ENCODE measurements around the gene ZDHHC4.
"Not testable (repeated sequence)": the region's sequence is repeated elsewhere in the genome, so short reads cannot be mapped to it uniquely, and the experiment has no call there.

Gene ZDHHC4

DNA sequence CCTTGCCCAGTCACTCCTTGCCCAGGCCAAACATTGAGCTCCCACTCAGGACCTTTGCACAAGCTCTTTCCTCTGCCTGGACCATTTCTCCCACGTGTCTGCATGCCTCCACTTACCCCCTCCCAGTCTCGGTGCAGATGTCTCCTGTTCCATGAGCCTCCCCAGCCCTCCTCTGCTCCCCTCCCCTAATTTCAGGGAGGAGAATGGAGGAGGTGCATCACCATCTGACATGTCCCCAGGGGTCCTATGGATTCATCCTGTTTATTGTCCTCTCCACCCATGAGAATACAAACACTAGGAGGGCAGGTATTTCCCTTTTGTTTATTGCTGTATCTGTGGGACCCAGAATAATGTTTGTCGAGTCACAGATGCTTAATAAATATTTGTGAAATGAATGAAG is 17.4 kb upstream of the ZDHHC4 start:
- DNase-seq = no peak

DNA sequence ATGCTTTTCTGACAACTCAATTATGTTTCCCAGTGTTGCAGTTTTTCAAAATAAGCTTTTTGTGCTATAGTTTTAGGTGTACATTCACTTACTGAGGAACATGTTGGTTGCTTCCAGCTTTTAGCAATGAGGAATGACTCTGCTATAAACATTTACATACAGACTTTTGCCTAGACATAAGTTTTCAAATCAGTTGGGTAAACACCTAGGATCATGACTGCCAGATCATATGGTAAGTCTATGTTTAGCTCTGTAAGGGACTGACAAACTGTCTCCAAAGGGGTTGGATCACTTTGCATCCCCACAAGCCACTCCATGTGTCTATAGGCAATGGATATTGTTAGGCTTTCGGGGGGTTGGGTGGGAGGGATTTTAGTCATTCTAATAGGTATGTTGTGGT is 15.1 kb upstream of the ZDHHC4 start:
- no peak for DNase-seq

DNA sequence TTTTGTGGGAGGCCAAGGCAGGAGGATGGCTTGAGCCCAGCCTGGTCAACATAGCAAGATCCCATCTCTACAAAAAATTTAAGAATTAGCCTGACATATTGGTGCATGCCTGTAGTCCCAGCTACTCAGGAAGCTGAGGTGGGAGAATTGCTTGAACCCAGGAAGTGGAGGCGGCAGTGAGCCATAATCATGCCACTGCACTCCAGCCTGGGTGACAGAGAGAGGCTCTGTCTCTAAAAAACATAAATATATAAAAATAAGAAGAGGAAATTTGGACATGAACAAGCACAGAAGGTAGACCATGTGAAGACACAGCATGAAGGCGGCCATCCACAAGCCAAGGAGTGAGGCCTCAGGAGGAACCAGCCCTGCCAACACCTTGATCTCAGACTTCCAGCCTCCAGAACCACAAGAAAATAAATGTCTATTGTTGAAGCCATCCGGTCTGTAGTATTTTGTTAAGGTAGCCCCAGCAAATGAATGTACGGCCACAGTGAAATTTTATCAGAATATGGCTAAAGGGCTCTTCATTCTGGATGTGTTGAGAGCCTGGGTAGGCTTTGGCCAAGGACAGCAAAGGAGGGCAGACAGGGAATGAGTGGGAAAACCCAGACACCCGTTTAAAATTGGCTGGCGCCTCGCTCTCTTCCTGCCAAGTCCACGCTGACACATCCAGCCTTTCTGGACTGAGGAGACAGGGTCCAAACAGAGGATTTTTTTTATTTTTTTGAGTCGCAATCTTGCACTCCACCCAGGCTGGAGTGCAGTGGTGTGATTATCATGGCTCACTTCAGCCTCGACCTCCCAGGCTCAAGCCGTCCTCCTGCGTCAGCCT is 13.1 kb upstream of the ZDHHC4 start:
- peak in 14 of 56 donors; percentile 3 to 47 (median 10) for DNase-seq

DNA sequence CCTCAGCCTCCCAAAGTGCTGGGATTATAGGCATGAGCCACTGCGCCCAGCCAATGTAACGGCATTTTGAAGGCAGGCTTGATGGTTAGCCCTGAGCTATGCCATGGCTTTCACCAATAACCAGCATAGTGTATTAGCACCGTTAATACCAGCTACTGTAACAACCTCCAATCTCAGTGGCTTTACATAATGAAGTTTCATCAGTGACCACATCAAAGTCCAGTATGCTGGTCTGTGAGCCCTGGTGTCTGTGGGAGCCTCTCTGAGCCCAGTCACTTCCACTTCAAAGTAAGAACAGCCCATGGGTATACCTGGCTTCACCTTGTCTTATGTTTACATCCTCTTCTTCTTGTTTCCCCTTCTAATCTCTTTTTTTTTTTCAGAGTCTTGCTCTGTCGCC is 11.6 kb upstream of the ZDHHC4 start:
- DNase-seq = no peak

DNA sequence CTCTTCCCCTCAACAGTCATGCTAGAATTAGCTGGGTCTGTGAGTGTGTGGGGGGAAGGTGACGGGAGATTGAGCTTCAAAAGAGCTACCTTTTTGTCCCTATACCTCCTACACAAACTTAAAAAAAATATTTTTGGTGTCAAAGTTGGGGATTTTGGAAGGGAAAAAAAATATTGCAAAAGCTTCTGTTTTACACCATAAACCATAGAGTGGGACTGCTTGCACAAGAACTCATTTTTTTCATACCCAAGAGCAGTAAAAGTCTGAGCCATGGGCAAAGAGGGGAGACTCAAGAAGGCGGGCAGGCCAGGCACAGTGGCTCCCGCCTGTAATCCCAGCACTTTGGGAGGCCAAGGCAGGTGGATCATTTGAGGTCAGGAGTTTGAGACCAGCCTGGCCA is 9.4 kb upstream of the ZDHHC4 start:
- no peak for DNase-seq

DNA sequence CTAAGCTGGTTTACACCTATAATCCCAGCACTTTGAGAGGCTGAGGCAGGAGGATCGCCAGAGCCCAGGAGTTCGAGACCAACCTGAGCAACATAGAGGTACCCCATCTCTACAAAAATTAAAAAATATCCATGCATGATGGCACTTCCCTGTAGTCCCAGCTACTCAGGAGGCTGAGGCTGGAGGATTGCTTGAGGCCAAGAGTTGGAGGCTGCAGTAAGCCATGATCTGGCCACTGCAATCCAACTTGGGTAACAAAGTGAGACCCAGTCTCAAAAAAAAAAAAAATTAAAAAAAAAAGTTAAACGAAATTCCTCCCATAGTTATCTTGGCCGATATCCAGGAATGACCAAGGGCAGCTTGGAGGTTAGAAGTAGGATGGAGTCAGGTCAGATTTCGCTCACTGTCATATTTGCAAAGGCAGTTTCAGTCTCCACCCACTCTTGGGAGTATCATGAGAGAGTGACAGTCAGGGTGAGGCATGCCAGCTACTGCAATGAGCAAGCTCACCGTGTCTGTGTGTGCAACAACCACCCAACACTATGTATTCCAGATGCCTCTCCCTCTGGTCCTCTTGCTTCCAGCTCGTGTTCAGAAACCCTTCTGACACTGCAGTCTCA is 6.0 kb upstream of the ZDHHC4 start:
- DNase-seq = no peak

DNA sequence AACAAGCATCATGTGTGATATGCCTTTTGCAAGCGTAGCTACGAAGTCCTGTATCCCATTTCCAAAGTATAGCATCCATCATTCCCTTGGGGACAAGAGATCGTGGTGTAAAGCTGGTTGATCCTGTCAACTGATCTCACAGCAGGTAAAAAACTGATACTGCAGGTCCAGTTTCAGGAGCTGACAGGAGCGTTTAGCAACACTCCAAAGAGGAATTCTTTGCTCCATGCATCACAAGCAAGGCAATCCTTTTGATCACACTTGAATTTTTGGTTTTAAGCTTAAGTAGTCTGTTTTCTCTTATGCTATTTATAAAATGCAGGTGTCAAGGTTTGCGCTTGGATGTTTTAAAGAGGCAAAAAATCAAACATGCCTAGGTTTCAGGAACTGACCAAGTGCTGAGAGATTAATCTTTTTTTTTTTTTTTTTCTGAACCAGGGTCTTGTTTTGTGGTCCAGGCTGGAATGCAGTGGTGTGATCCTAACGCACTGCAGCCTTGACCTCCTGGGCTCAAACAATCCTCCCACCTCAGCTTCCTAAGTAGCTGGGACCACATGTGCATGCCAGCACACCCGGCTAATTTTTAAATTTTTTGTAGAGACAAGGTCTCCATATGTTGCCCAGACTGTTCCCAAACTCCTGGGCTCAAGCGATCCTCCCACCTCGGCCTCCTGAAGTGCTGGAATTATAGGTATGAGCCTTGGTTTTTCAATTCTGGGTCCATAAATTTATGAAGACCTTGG is 1.8 kb upstream of the ZDHHC4 start:
- DNase-seq = no peak

DNA sequence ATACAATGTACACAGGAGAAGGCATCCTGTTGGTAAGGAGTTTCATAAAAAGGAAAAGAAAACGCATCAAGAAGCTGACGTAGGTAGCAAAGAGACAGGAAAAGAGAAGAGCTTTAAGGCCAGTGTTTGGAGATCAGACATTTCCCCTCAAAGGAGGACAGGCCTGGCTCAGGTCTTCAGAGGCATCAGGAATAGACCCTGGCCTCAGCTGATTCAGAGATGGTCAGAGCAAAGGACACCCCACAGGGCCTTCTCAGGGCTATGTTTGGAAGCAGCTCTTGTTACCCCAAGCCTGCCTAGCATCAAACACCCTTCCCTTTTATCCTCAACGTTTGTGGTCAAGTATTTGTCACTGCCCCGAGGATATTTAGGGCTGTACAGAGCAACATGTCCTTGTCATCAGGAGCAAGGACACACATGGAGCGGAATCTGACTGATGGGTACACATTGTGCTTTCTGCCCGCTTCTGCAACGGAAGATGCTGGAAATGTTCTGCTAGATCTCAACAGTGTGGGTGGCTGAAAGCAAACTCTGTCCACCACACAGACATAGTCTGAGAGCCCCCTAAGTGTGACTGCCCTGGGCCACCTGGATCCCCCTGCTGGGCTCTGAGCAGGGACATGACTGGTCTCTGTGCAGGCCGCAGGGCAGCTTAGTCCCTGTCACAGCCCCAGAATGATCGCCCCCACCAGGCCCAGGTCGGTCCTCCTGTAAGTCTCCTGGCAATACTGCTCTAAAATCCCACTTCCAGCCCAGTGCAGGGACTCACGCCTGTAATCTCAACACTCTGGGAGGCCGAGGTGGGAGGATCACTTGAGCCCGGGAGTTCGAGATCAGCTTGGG is 1.0 kb upstream of the ZDHHC4 start:
- DNase-seq = no peak

DNA sequence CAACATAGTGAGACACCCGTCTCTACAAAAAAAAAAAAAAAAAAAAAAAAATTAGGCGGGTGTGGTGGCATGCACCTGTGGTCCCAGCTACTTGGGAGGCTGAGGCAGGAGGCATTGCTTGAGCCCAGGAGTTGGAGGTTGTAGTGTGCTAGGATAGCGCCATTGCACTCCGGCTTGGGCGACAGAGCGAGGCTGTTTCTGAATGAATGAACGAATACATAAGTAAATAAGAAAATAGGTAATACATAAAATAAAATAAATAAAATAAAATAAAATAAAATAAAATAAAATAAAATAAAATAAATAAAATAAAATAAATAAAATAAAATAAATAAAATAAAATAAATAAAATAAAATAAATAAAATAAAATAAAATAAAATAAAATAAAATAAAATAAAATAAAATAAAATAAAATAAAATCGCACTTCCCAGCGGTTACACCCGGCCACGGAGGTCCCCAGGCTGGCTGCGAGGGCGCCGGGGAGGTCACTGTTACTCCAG is 336 bp upstream of the ZDHHC4 start:
- peak in 1 of 56 donors; percentile 19 for DNase-seq

DNA sequence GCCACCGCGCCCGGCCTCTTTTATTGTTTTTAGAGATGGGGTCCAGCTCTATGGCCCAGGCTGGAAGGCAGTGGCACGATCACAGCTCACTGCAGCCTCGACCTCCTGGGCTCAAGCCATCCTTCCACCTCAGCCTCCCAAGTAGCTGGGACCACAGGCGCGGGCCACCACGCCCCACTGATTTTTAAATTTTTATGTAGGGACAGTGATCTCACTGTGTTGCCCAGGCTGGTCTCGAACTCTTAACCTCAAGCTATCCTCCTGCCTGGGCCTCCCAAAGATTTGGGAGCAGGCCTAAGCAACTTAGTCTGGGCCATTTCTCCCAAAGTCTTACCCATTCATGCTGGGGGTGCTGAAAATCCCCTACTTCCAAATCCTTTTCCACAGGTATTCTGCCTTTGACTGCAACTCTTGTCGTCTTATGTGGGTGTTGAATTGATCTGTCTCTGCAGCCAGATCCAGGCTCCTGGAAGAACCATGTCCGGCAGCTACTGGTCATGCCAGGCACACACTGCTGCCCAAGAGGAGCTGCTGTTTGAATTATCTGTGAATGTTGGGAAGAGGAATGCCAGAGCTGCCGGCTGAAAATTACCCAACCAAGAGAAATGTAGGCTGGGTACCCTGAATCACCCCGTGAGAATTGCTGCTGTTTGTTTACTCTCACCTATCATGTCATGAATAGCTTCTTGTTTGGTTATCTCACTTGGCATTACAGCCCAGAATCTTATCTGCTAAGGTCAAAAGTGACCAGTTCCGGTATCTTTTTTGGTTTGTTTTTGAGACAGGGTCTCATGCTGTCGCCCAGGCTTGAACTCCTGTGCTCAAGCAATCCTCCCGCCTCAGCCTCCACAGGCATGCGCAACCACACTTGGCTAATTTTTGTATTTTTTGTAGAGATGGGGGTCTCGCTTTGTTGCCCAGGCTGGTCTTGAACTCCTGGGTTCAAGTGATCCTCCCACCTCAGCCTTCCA is 1.1 kb downstream of the ZDHHC4 start:
- DNase-seq = no peak

DNA sequence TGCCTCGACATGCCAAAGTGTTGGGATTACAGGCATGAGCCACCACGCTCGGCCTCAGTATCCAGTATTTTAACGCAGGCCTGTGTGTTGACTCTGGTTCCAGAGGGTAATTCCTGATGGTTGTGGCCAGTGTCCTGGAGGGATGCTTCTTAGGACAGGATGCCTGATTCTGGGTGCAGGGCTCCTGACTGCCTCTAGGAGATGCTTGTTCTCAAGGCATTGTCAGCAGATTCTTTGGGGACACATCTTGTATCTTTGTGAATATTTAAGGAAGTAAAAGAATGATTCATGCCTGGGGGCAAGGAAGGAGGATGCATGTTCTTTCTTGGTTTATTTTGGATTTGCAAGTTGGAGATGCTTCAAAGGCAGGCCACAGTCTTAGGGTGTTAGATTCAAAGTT is 2.2 kb downstream of the ZDHHC4 start:
- no peak for DNase-seq

DNA sequence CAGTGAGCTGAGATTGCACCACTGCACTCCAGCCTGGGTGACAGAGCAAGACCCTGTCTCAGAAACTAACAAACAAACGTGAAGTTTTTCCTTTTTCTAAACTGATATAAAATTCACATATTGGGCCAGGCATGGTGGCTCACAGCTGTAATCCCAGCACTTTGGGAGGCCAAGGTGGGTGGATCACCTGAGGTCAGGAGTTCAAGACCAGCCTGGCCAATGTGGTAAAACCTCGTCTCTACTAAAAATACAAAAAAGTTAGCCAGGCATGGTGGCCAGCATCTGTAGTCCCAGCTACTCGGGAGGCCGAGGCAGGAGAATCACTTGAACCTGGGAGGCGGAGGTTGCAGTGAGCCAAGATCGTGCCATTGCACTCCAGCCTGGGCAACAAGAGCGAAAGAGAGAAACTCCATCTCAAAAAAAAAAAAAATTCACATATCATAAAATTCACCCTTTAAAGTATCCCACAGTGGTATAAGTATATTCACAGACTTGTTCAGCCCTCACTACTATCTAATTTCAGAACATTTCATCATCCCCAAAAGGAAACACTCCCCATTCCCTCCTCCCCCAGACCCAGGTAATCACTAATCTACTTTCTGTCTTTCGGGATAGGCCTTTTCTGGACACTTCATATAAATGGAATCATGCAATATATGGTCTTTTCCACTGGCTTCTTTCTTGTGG is 8.6 kb downstream of the ZDHHC4 start:
- not testable (repeated sequence) for DNase-seq

DNA sequence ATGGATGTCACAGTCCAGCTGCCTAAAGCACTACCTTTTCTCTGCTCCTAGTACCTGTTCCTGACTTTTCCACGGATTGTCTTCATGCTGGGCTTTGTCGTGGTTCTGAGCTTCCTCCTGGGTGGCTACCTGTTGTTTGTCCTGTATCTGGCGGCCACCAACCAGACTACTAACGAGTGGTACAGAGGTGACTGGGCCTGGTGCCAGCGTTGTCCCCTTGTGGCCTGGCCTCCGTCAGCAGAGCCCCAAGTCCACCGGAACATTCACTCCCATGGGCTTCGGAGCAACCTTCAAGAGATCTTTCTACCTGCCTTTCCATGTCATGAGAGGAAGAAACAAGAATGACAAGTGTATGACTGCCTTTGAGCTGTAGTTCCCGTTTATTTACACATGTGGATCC is 11.3 kb downstream of the ZDHHC4 start:
- DNase-seq = no peak

DNA sequence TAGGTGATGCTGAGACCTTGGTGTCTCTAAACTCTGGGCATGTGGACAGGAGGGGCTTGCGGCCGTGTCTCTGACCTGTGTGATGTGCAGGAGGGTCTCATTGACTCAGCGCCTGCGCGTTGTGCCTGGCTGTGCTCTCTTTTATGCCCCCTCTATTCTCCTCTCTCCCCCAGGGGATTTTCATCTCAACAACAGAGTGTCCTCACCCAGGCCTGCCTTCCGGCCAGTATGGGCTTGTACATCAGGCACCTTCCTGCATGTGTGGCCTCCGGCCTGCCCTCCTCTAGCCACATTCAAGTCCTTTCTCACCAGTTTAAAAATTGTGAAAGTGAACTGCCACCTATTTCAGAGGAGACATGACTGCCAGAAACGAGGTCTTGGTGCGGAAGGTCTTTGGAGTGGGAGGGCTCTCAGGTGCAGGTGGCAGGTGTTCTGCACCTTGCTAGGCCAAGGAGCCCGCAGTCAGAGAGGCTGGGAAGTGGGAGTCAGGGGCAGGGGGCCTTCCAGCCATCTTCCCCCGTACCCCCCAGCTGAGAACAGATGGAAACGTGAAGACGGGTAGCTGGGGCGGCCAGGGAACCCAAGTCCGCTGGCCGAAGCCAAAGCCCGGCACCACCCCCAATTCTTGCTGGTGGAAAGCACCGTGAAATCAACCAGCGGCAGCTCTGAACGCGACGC is 12.0 kb downstream of the ZDHHC4 start:
- DNase-seq = peak in 3 of 56 donors; percentile 27 to 51 (median 35)

DNA sequence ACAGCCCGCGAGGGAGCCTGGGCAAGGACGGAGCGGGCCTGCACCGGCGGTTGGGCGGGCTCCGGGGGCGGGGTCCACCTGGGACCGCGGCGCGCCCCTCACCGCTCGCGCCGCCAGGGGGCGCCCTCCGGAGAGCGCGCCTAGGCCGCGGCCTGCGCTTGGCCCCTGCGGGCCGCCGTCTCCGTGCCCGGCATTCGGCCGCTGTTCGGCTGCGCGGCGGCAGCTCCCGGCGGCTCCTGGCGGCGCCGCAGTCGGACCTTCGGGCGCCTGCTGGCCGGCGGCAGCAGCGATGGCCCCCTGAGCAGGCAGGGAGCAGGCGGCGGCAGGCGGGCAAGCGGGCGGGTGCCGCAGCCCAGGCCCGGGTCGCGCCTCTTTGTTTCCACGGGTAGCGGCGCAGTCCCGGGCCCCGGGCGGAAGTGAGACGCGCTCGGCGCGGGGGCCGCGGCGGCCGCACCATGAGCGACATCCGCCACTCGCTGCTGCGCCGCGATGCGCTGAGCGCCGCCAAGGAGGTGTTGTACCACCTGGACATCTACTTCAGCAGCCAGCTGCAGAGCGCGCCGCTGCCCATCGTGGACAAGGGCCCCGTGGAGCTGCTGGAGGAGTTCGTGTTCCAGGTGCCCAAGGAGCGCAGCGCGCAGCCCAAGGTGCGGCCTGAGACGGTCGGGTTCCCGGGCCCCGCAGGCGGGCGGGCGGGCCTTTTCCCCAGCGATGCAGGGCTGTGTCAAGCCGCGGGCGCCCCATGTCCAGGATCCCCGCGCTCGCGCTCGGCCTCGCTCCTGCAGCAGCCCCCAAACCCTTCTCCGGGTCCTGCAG is 12.8 kb downstream of the ZDHHC4 start, which contains the start of gene INTS15:
TSS of gene INTS15 (plus strand) at position 193 of the 816 bp plus-strand sequence. CDS start at position 456, 263 bp downstream.
- DNase-seq = peak in 47 of 56 donors; percentile 23 to 84 (median 61)

DNA sequence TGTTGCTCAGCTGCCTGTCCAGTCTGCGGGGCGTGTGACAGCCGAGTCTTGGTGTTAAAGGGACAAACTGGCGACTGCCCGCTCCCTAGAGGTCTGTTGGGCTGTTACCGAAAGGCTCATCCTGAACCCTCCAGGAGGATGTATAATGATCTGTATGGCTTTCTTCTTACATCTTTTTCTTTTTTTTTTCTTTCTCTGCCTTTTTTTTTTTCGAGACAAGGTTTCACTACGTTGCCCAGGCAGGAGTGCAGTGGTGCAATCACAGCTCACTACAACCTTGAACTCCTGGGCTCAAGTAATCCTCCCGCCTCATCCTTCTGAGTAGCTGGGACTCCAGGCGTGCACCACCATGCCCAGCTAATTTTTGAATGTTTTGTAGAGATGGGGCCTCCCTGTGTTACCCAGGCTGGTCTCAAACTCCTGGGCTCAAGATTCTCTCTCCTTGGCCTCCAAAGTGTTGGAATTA is 13.4 kb downstream of the ZDHHC4 start:
- DNase-seq = no peak

DNA sequence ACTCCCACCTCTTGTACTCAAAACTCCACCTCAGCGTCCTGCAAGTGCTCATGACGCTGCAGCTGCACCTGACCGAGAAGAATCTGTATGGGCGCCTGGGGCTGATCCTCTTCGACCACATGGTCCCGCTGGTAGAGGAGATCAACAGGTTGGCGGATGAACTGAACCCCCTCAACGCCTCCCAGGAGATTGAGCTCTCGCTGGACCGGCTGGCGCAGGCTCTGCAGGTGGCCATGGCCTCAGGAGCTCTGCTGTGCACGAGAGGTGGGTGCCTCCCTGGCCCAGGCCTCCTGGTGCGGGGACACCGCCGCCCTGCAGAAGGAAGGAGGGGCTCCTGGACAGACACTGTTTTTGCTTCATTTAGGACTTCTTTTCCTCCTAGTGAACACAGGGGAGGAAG is 22.8 kb downstream of the ZDHHC4 start:
- no peak for DNase-seq

Measured in amygdala (tissue), 56 donors.